Loucy (cell line): ENCODE results near the gene SP1.

Experiments used
- CTCF ChIP-seq: fragments of 200-600 bp; sonication (generic); conservative IDR thresholded peaks from 2 replicates; pipeline ENCODE4 v1.5.1; 2014; ENCODE audit warnings: mild to moderate bottlenecking, antibody characterized with exemption, low read length
- EZH2phosphoT487 ChIP-seq: fragments of 200-600 bp; IDR thresholded peaks from 2 replicates; pipeline ENCODE4 v1.6.1; 2018; ENCODE audit warnings: antibody characterized with exemption, mild to moderate bottlenecking, moderate library complexity, borderline replicate concordance

- TF ChIP-seq CTCF (peak; percentile 90), EZH2phosphoT487 (no peak)
Observed at GRCh38 chr12:53344824-53345485, 35.0 kb upstream of the SP1 start.
